HCT116 (cell line): ENCODE data around the gene EDDM3A. TPM values are rescaled to one million over a fixed set of nuclear protein-coding genes. Genes with fewer than 3 reads are reported as not detected.

Experiments used
- ATAC-seq: fragments of 200-7000 bp; cut with Tn5 transposase; 2 replicates; pipeline ENCODE4 v1.9.1; 2020; ENCODE audit warnings: mild to moderate bottlenecking, moderate library complexity
- BruUV-seq: library from RNA; stranded (reverse); fragments of 400-500 nt; replicated peaks from 2 replicates; lab custom pipeline; 2021; lab: Mats Ljungman, UMichigan
- CTCF ChIA-PET: fragments of 300-600 bp; sonication (Branson Sonifier 250); formaldehyde crosslinking; loops from one replicate; lab custom pipeline; 2021; ENCODE audit warnings: antibody characterized with exemption; lab: Charles Lee
- POLR2A ChIA-PET: fragments of 300-600, 350-600 bp; sonication (Branson Sonifier 250); formaldehyde crosslinking; loops from one replicate; lab custom pipeline; 2021; ENCODE audit warnings: antibody characterized with exemption; lab: Charles Lee
- RAD21 ChIA-PET, 2 experiments: fragments of 300-600 bp; sonication (Branson Sonifier 250); formaldehyde crosslinking; loops; one replicate each; lab custom pipeline; 2023; ENCODE audit warnings: low total read pairs in 2 of 2; ENCODE audit not compliant: uncharacterized antibody in 2 of 2, unreplicated experiment in 2 of 2, low non-redundant PET in 1 of 2; lab: Charles Lee
- DNase-seq: peaks from one replicate; pipeline ENCODE4 v3.0.0-alpha.2; 2010; ENCODE audit warnings: low read depth, low spot score
- H2AFZ ChIP-seq: fragments of 200-600 bp; shearing (Covaris generic), sonication (generic); 2 replicates; pipeline ENCODE4 v1.6.1; 2017; ENCODE audit warnings: low read depth, mixed run types, mixed read lengths, antibody characterized with exemption, low read length; ENCODE audit not compliant: poor library complexity, severe bottlenecking
- H3K27ac ChIP-seq: 2 replicates; pipeline ENCODE4 v1.5.1; 2012; ENCODE audit warnings: low read depth, low read length
- H3K27me3 ChIP-seq: fragments of 200-600 bp; sonication (generic); 2 replicates; pipeline ENCODE4 v1.6.1; 2016; ENCODE audit warnings: mixed run types, low read length, mixed read lengths; ENCODE audit not compliant: insufficient read depth
- H3K36me3 ChIP-seq, 2 experiments: fragments of 200-500 bp in 1 of 2; fragments of 200-600 bp in 1 of 2; sonication (Bioruptor generic) in 1 of 2; sonication (generic) in 1 of 2; 2 replicates each; pipeline versions ENCODE4 v1.5.1 to v1.6.1; 2014 to 2016; ENCODE audit warnings: low read length in 2 of 2, inconsistent platforms in 1 of 2, mixed read lengths in 1 of 2, mixed run types in 1 of 2; ENCODE audit not compliant: insufficient read depth in 2 of 2, control insufficient read depth in 1 of 2
- H3K4me1 ChIP-seq, 2 experiments: fragments of 200-600 bp in 1 of 2; sonication (generic) in 1 of 2; 2 replicates each; pipeline versions ENCODE4 v1.5.1 to v1.6.1; 2012 to 2017; ENCODE audit warnings: low read length in 2 of 2, inconsistent platforms in 1 of 2, mild to moderate bottlenecking in 1 of 2, mixed read lengths in 1 of 2, mixed run types in 1 of 2, moderate library complexity in 1 of 2; ENCODE audit not compliant: insufficient read depth in 2 of 2, control insufficient read depth in 1 of 2
- H3K4me2 ChIP-seq: fragments of 200-600 bp; sonication (generic); 2 replicates; pipeline ENCODE4 v1.6.1; 2017; ENCODE audit warnings: mixed run types, low read length, mixed read lengths
- H3K4me3 ChIP-seq, 2 experiments: fragments of 200-600 bp in 1 of 2; sonication (generic) in 1 of 2; replicated peaks in 1 of 2; 2 replicates each; pipeline ENCODE4 v1.5.1; 2011 to 2016; ENCODE audit warnings: low read length in 2 of 2, control low read depth in 1 of 2, low read depth in 1 of 2, mild to moderate bottlenecking in 1 of 2, mixed read lengths in 1 of 2, mixed run types in 1 of 2
- H3K79me2 ChIP-seq: fragments of 200-600 bp; sonication (generic); 2 replicates; pipeline ENCODE4 v1.6.1; 2017; ENCODE audit warnings: mild to moderate bottlenecking, mixed run types, low read length, moderate library complexity, mixed read lengths; ENCODE audit not compliant: insufficient read depth
- H3K9ac ChIP-seq: fragments of 200-600 bp; sonication (generic); 2 replicates; pipeline ENCODE4 v1.6.1; 2016; ENCODE audit warnings: low read length, mixed read lengths
- H3K9me2 ChIP-seq: fragments of 200-600 bp; sonication (generic), shearing (Covaris generic); 2 replicates; pipeline ENCODE4 v1.6.1; 2017; ENCODE audit warnings: mixed run types, mild to moderate bottlenecking, moderate library complexity; ENCODE audit not compliant: insufficient read depth
- H3K9me3 ChIP-seq, 2 experiments: fragments of 200-500 bp in 1 of 2; fragments of 200-600 bp in 1 of 2; sonication (Bioruptor generic) in 1 of 2; sonication (generic) in 1 of 2; 2 replicates each; pipeline ENCODE4 v1.6.1; 2014 to 2017; ENCODE audit warnings: low read length in 2 of 2, mixed read lengths in 2 of 2, inconsistent platforms in 1 of 2, low read depth in 1 of 2, mild to moderate bottlenecking in 1 of 2, mixed run types in 1 of 2, moderate library complexity in 1 of 2; ENCODE audit not compliant: control insufficient read depth in 1 of 2, insufficient read depth in 1 of 2
- H4K20me1 ChIP-seq: fragments of 200-600 bp; sonication (generic), shearing (Covaris generic); 2 replicates; pipeline ENCODE4 v1.6.1; 2017; ENCODE audit warnings: mixed run types, mild to moderate bottlenecking, moderate library complexity; ENCODE audit not compliant: insufficient read depth
- CBX3 ChIP-seq: IDR thresholded peaks from 2 replicates; pipeline ENCODE4 v1.6.1; 2012; ENCODE audit warnings: low read depth
- CTCF ChIP-seq, 3 experiments: fragments of 200-600 bp in 1 of 3; sonication (generic) in 1 of 3; IDR thresholded peaks in 2 of 3; conservative IDR thresholded peaks in 1 of 3; 2 replicates each; pipeline ENCODE4 v1.5.1; 2012 to 2017; ENCODE audit warnings: low read depth in 2 of 3, low read length in 2 of 3, antibody characterized with exemption in 1 of 3, borderline replicate concordance in 1 of 3, control low read depth in 1 of 3, mild to moderate bottlenecking in 1 of 3, mixed read lengths in 1 of 3, mixed run types in 1 of 3, moderate library complexity in 1 of 3; ENCODE audit not compliant: insufficient read depth in 1 of 3
- EZH2 ChIP-seq: fragments of 200-600 bp; sonication (generic); IDR thresholded peaks from 2 replicates; pipeline ENCODE4 v1.6.1; 2017; ENCODE audit warnings: antibody characterized with exemption, mixed run types
- EZH2phosphoT487 ChIP-seq: fragments of 200-600 bp; IDR thresholded peaks from 2 replicates; pipeline ENCODE4 v1.6.1; 2018; ENCODE audit warnings: antibody characterized with exemption, borderline replicate concordance
- JUND ChIP-seq: IDR thresholded peaks from 2 replicates; pipeline ENCODE4 v1.6.1; 2012
- MAX ChIP-seq: IDR thresholded peaks from 2 replicates; pipeline ENCODE4 v1.6.1; 2012
- POLR2A ChIP-seq: IDR thresholded peaks from 2 replicates; pipeline ENCODE4 v1.7.0; 2011; ENCODE audit warnings: borderline replicate concordance; ENCODE audit not compliant: insufficient read depth, insufficient read length; ENCODE audit errors: extremely low read depth
- POLR2AphosphoS5 ChIP-seq: IDR thresholded peaks from 2 replicates; pipeline ENCODE4 v1.6.1; 2011; ENCODE audit warnings: mild to moderate bottlenecking, low read depth, low read length, moderate library complexity
- RAD21 ChIP-seq: IDR thresholded peaks from 2 replicates; pipeline ENCODE4 v1.6.1; 2012; ENCODE audit warnings: low read depth, mild to moderate bottlenecking
- YY1 ChIP-seq: IDR thresholded peaks from 2 replicates; pipeline ENCODE4 v1.6.1; 2011; ENCODE audit warnings: low read length, low read depth, moderate library complexity, mild to moderate bottlenecking; ENCODE audit not compliant: insufficient replicate concordance; ENCODE audit errors: extremely low read depth
- ZBTB33 ChIP-seq: IDR thresholded peaks from 2 replicates; pipeline ENCODE4 v1.6.1; 2011; ENCODE audit warnings: mild to moderate bottlenecking, low read length, moderate library complexity; ENCODE audit not compliant: insufficient replicate concordance; ENCODE audit errors: extremely low read depth
- ZNF274 ChIP-seq: fragments of 200-500 bp; sonication (Bioruptor generic); IDR thresholded peaks from 2 replicates; pipeline ENCODE4 v1.6.1; 2014; ENCODE audit warnings: mild to moderate bottlenecking, low read depth, low read length, inconsistent platforms
- intact Hi-C: fragments of 100-400 bp; cut with micrococcal nuclease; formaldehyde crosslinking; loops from 2 replicates; pipeline ENCODE4 v1.10.0; 2022
- total RNA-seq: library from RNA; stranded (reverse); gene quantifications from one replicate; pipeline ENCODE4 v1.2.1, GENCODE V29; 2021; ENCODE audit not compliant: unreplicated experiment

Gene EDDM3A
- total RNA-seq, 1 experiment from 2014 or later, result not detected

- no peaks in the 10 kb centered on the region for H4K20me1 ChIP-seq
- CTCF ChIA-PET, result interaction anchor here (0.9 to 3.3 kb wide), 10 partner anchors 40 to 407 kb away, joined by 4 to 13 read pairs (median 8); no protein-coding TSS in a partner anchor
- no peak overlapping the region for H3K9ac ChIP-seq
- peaks cover 0 to 3% of the 10 kb centered on the region in 2 experiments; a peak in 1 of 4 replicates for H3K4me1 ChIP-seq
- POLR2A ChIA-PET, result interaction anchor here (0.6 kb wide), 1 partner anchor 12 kb away, joined by 3 read pairs; no protein-coding TSS in a partner anchor
- BruUV-seq, result no TSS peak
- H3K4me3 ChIP-seq, result no peak overlapping the region
- H3K9me3 ChIP-seq, result no peaks in the 10 kb centered on the region
- no peaks in the 10 kb centered on the region for H3K9me2 ChIP-seq
- no peak overlapping the region for H2AFZ ChIP-seq
- intact Hi-C loops, result loop anchor here (1.0 to 2.0 kb wide), 4 partner anchors 158 to 343 kb away; no protein-coding TSS in a partner anchor
- H3K27me3 ChIP-seq, result no peaks in the 10 kb centered on the region
- peak overlapping the region; percentile 10; the same call in 1 of the 2 replicates for H3K4me2 ChIP-seq
- no peaks in the 10 kb centered on the region for H3K36me3 ChIP-seq
- no peak overlapping the region for H3K27ac ChIP-seq
- H3K79me2 ChIP-seq, result no peaks in the 10 kb centered on the region
- ATAC-seq, result peak; percentile 98
- DNase-seq, result peak; percentile 55
- RAD21 ChIA-PET, result interaction anchor here in 1 of 2 experiments (1.5 kb wide), 1 partner anchor 158 kb away, joined by 6 read pairs; no protein-coding TSS in a partner anchor
- peak; percentile 78 to 85 (median 80) for TF ChIP-seq CTCF (IDR thresholded peaks at IDR 0.05 in 2 of 3, conservative IDR thresholded peaks at IDR 0.05 in 1 of 3; ENCODE audit: borderline replicate concordance in 1 of 3, insufficient read depth in 1 of 3, low read depth in 2 of 3, low read length in 2 of 3)
- no peak for TF ChIP-seq YY1
- no peak for TF ChIP-seq ZNF274
- no peak for TF ChIP-seq EZH2phosphoT487
- no peak for TF ChIP-seq POLR2A
- no peak for TF ChIP-seq MAX
- TF ChIP-seq ZBTB33, result no peak
- no peak for TF ChIP-seq POLR2AphosphoS5
- TF ChIP-seq RAD21, result peak; percentile 81
- TF ChIP-seq JUND, result no peak
- TF ChIP-seq CBX3, result peak; percentile 54; the same call in 1 of the 2 replicates
- no peak for TF ChIP-seq EZH2
- TF ChIP-seq, all 23 proteins: peak for 3
Observed at GRCh38 chr14:20697273-20698017, 48.2 kb upstream of the EDDM3A start.
